Mesenteric fat pad (tissue), 1 donor: ENCODE results near the gene NXPH4. TPM values are rescaled to one million over a fixed set of nuclear protein-coding genes. Genes with fewer than 3 reads are reported as not detected.

Experiments
- DNase-seq: peaks from one replicate; pipeline ENCODE4 v3.0.0-alpha.2; 2020; ENCODE audit warnings: low spot score
- total RNA-seq: library from RNA; stranded (reverse); fragmentation: NEBNext Ultra II Directional; extraction: Animal tissue kit (Norgen Biotek cat#: 25700); gene quantifications from one replicate; pipeline ENCODE4 v1.2.1, GENCODE V29; 2021
- donor health status: DM: yes; HTN: yes; CAD: no.

Gene NXPH4
- total RNA-seq, 1 donor from 2014 or later = 1.4 TPM

GRCh38 chr12:57203201-57203600, 13.4 kb upstream of the NXPH4 start:
- no peak for DNase-seq

DNA sequence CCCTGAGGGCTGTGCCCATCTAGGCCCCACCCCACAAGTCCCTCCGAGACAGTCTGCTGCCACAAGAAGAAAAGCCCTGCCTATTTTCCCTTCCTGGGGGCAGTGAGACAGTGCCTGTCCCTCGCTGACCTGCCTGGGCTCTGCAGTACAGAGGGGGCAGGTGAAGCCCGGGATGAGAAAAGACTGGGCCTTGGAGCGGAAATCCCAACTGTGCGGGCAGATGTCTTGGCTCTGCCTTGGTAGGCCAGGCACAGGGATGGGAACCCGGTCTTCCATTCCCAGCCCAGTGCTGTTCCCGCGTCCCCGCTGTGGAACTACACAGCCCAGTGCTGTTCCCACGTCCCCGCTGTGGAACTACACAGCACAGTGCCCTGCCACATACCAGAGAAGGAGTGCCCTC, 12.8 kb upstream of the NXPH4 start:
- no peak for DNase-seq

- DNase-seq = no peak
Observed at GRCh38 chr12:57204454-57204853, 12.1 kb upstream of the NXPH4 start.

GRCh38 chr12:57205186-57205585, 11.4 kb upstream of the NXPH4 start:
- no peak for DNase-seq

- no peak for DNase-seq
Observed at GRCh38 chr12:57205931-57206330, 10.7 kb upstream of the NXPH4 start.

DNA sequence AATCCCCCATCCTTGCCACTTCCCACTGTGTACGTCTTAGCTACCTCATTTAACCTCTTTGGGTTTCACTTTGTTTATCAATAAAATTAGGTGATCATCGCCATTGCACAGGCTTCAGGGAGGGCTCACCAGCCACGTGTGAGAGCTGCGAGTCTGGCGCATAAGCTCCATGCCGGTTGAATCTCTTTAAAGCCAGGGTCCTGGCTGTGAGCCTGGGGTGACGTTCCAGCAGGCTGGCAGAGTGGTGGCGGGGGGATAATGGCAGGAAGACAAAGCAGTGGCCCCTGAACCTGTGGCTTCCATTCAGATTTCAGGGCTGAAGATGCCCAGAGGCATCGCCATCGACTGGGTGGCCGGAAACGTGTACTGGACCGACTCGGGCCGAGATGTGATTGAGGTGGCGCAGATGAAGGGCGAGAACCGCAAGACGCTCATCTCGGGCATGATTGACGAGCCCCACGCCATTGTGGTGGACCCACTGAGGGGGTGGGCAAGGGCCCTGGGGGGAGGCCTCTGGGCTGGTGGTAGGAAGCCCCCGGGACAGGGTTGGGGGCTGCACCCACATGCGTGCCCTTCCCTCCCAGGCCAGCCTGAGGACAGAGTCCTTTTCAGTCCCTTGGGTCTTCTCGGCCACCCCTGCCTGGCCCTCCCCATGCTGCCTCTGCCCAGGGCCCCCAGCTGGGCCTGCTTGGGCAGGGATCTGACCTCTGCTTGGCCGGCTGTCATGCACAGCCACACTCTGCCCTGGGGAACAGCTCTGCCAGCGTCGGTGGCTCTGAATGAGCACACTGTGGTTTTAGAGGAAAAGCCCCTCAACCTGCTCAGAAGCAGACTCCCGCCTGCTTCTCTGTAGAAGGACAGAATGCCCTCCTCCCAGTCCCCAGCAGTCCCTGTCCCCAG, 8.6 kb upstream of the NXPH4 start:
- no peak for DNase-seq

GRCh38 chr12:57208631-57209282, 7.8 kb upstream of the NXPH4 start:
- DNase-seq = no peak

GRCh38 chr12:57209916-57210315, 6.7 kb upstream of the NXPH4 start:
- DNase-seq = no peak

DNA sequence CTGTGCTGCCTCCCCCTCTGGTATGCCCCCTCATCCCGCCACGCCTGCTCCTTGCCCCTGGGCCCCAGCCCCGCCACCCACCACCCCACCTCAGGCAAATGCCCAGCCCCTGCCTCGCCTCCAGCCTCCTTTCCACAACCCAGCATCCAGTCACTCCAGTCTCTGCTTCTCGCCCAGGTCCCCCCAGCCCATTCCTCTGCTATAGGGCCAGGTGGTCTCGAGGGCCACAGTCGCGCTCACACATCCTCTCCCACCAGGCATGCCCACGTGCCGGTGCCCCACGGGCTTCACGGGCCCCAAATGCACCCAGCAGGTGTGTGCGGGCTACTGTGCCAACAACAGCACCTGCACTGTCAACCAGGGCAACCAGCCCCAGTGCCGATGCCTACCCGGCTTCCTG, 6.1 kb upstream of the NXPH4 start:
- no peak for DNase-seq

GRCh38 chr12:57210926-57211692, 5.5 kb upstream of the NXPH4 start:
- no peak for DNase-seq

DNA sequence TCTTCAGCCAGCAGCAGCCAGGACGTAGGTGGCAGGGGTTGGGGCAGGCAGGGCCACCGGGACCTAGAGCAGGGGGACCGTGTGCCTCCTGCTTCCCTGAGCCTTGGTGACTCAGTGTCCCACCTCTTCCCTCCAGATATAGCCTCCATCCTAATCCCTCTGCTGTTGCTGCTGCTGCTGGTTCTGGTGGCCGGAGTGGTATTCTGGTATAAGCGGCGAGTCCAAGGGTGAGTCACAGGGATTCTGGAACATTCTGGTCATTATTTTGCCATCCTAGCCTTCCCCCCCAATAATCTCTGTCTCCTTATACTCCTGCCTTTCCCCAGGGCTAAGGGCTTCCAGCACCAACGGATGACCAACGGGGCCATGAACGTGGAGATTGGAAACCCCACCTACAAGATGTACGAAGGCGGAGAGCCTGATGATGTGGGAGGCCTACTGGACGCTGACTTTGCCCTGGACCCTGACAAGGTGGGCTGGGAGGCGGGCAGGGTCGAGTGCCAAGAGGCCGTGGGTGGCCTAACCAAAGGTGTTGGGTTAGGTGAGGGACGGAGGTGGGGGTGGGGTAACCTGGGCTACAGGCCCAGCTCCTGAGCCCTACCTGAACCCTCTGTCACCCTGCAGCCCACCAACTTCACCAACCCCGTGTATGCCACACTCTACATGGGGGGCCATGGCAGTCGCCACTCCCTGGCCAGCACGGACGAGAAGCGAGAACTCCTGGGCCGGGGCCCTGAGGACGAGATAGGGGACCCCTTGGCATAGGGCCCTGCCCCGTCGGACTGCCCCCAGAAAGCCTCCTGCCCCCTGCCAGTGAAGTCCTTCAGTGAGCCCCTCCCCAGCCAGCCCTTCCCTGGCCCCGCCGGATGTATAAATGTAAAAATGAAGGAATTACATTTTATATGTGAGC, 4.5 kb upstream of the NXPH4 start:
- no peak for DNase-seq

DNA sequence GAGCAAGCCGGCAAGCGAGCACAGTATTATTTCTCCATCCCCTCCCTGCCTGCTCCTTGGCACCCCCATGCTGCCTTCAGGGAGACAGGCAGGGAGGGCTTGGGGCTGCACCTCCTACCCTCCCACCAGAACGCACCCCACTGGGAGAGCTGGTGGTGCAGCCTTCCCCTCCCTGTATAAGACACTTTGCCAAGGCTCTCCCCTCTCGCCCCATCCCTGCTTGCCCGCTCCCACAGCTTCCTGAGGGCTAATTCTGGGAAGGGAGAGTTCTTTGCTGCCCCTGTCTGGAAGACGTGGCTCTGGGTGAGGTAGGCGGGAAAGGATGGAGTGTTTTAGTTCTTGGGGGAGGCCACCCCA, 3.9 kb upstream of the NXPH4 start:
- DNase-seq = no peak

DNA sequence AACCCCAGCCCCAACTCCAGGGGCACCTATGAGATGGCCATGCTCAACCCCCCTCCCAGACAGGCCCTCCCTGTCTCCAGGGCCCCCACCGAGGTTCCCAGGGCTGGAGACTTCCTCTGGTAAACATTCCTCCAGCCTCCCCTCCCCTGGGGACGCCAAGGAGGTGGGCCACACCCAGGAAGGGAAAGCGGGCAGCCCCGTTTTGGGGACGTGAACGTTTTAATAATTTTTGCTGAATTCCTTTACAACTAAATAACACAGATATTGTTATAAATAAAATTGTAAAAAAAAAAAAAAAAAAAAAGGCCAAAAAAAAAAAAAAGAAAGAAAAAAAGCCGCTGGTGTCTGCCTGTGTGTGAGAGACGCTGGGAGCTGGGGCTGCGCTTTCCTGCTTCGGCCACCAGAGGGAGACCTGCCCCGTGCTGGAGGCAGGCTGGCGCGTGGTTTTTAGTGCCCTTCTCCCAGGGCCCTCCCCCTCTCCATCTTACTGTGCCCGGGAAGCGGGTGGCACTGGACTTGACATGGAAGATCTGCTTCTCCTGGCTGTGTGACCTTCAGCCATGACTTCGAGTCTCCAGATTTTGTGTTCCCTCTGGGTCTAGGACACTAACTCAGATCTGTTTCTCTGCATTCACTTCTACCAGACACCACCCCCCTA, 3.4 kb upstream of the NXPH4 start:
- DNase-seq = peak; percentile 95

- DNase-seq = no peak
Observed at GRCh38 chr12:57213763-57214397, 2.7 kb upstream of the NXPH4 start.

GRCh38 chr12:57214398-57214781, 2.2 kb upstream of the NXPH4 start:
- DNase-seq = no peak

DNA sequence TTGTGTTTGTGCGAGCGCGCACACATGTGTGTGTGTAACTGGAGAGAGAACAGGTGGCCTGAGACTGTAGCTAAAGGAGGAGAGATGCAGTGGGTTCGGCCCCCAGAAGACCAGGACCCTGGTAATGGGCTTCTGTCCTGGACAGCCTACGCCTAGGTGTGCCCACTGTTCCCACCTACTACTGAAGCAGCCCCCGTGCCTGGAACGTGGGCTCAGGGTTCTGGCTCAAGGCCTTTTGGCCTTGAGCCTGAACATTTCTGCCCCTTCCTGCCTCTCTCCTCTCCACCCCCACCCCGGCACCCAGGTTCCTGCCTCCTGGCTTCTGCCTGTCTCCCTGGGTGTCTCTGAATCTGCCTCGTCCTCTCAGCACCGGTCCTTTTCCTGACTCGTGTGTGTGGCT, 1.5 kb upstream of the NXPH4 start:
- no peak for DNase-seq

DNA sequence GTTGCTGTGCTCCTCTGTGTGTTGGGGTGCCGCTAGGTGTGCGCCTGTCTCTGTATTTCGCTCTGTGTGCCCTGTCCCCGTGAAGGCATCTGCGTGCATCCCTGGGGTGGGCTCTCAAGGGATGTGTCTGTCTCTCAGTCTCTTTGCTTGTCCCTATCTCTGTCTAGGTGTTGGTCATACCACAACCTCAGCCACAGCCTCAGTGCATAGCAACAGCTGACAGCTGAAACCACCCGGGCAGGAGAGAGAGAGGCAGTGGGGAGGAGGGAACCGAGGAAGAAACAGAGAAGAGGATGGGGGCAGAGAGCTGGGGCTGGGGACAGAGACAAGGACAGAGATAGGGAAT, 953 bp upstream of the NXPH4 start:
- DNase-seq = no peak

DNA sequence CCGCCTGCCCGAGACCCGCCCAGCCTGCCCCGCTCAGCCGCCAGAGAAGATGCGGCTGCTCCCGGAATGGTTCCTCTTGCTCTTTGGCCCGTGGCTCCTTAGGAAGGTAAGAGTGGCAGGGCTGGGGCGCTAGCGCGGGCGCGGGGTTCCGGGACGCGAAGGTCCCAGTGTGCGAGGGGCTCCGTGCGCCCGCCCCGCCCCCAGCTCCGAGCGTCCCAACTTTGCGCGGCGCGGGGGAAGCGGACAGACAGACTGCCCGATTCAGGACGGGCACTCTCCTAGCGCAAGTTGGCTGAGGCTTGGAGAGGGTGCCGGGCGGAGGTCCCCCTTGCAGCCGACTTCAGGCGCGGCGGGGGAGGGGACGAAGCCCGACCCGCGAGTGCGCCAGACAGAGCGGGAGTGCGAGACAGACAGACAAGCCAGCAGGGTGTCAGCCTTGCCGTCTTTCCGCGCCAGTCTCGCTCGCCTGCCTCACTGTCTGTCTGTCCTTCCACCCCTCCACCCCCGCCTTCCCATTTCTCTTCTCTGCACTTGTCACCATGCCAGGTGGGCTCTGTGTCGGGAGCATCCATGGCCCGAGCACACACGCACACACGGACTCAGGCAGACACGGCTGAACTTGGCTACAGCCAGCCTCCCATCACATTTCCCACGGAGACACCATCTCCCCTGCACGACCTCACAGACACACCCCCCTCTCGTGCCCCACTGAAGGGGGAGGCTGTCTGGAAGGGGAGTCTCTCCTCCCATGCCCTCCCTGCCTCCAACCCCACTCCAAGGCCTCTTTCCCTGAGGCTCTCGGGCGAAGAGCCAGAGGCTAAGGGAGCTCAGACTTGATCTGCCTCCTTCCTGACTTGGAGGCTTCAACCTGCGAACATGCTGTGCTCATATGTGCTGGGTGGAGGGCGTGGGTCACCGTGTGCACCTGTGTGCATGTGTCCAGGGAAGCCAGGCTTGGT, 606 bp downstream of the NXPH4 start:
- DNase-seq = no peak
